PC-3 (cell line): ENCODE measurements around the gene RPS6KC1.

Experiments used
- EZH2 ChIP-seq: fragments of 300-600 bp; sonication (generic); IDR thresholded peaks from one replicate; pipeline ENCODE4 v1.6.1; 2017; ENCODE audit warnings: antibody characterized with exemption, mild to moderate bottlenecking, low read length; ENCODE audit not compliant: unreplicated experiment
- EZH2phosphoT487 ChIP-seq: fragments of 300-600 bp; sonication (generic); IDR thresholded peaks from 2 replicates; pipeline ENCODE4 v1.6.1; 2018; ENCODE audit warnings: mild to moderate bottlenecking, antibody characterized with exemption, low read length, borderline replicate concordance
- TF ChIP-seq, protein P1 (sequence below): fragments of 300-600 bp; sonication (generic); conservative IDR thresholded peaks from 2 replicates; pipeline ENCODE4 v1.5.1; 2017; ENCODE audit warnings: antibody characterized with exemption, low read depth, mild to moderate bottlenecking, low read length

GRCh38 chr1:213176341-213176740 lies 125.3 kb downstream of the RPS6KC1 start:
- TF ChIP-seq, protein P1, sequence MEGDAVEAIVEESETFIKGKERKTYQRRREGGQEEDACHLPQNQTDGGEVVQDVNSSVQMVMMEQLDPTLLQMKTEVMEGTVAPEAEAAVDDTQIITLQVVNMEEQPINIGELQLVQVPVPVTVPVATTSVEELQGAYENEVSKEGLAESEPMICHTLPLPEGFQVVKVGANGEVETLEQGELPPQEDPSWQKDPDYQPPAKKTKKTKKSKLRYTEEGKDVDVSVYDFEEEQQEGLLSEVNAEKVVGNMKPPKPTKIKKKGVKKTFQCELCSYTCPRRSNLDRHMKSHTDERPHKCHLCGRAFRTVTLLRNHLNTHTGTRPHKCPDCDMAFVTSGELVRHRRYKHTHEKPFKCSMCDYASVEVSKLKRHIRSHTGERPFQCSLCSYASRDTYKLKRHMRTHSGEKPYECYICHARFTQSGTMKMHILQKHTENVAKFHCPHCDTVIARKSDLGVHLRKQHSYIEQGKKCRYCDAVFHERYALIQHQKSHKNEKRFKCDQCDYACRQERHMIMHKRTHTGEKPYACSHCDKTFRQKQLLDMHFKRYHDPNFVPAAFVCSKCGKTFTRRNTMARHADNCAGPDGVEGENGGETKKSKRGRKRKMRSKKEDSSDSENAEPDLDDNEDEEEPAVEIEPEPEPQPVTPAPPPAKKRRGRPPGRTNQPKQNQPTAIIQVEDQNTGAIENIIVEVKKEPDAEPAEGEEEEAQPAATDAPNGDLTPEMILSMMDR, result no peak
- TF ChIP-seq EZH2 (no peak), EZH2phosphoT487 (no peak)
